CD4-positive, alpha-beta T cell treated with Interleukin-6 for 4 hours (primary cell): ENCODE results near the gene TRMT61A.

Experiments
- DNase-seq: peaks from one replicate; pipeline ENCODE4 v3.0.0-alpha.2; 2020; ENCODE audit warnings: mixed read lengths

The TRMT61A gene

GRCh38 chr14:103528587-103529382 is at the start of gene TRMT61A:
Gene TRMT61A, plus strand, starts transcription at chr14:103529196. Its CDS starts 783 bp downstream, at chr14:103529979.
- DNase-seq, result peak; percentile 88

GRCh38 chr14:103480595-103480994 is 48.4 kb upstream of the TRMT61A start:
- no peak for DNase-seq

- DNase-seq, result no peak
Observed at GRCh38 chr14:103483600-103483999, 45.4 kb upstream of the TRMT61A start.

GRCh38 chr14:103485504-103485903 is 43.5 kb upstream of the TRMT61A start:
- DNase-seq, result no peak

- DNase-seq, result no peak
Observed at GRCh38 chr14:103488071-103488470, 40.9 kb upstream of the TRMT61A start.

- no peak for DNase-seq
Observed at GRCh38 chr14:103488960-103489359, 40.0 kb upstream of the TRMT61A start.

GRCh38 chr14:103489621-103490020 is 39.4 kb upstream of the TRMT61A start:
- DNase-seq, result no peak

- DNase-seq, result no peak
Observed at GRCh38 chr14:103491691-103492090, 37.3 kb upstream of the TRMT61A start.

GRCh38 chr14:103492156-103492925 is 36.7 kb upstream of the TRMT61A start:
- DNase-seq, result no peak

GRCh38 chr14:103495854-103496253 is 33.1 kb upstream of the TRMT61A start:
- no peak for DNase-seq

- DNase-seq, result no peak
Observed at GRCh38 chr14:103496776-103497175, 32.2 kb upstream of the TRMT61A start.

GRCh38 chr14:103499709-103500108 is 29.3 kb upstream of the TRMT61A start:
- DNase-seq, result no peak

- DNase-seq, result peak; percentile 86
Observed at GRCh38 chr14:103500148-103500990, 28.6 kb upstream of the TRMT61A start.

GRCh38 chr14:103501041-103501870 is 27.7 kb upstream of the TRMT61A start:
- no peak for DNase-seq

- DNase-seq, result no peak
Observed at GRCh38 chr14:103501921-103502669, 26.9 kb upstream of the TRMT61A start.

- no peak for DNase-seq
Observed at GRCh38 chr14:103502877-103503276, 26.1 kb upstream of the TRMT61A start.

- DNase-seq, result no peak
Observed at GRCh38 chr14:103503296-103503695, 25.7 kb upstream of the TRMT61A start.

GRCh38 chr14:103504991-103505565 is 23.9 kb upstream of the TRMT61A start:
- no peak for DNase-seq

- no peak for DNase-seq
Observed at GRCh38 chr14:103507751-103508150, 21.2 kb upstream of the TRMT61A start.

GRCh38 chr14:103508521-103509329 is 20.3 kb upstream of the TRMT61A start:
- DNase-seq, result no peak
